HG02642 (cell line): ENCODE data around the gene NSUN4.
"Not testable (repeated sequence)": the region's sequence is repeated elsewhere in the genome, so short reads cannot be mapped to it uniquely, and the experiment has no call there.

Experiments used
- ATAC-seq: cut with Tn5 transposase; IDR thresholded peaks from one replicate; pipeline ENCODE4 v1.9.1; 2021; ENCODE audit warnings: mild to moderate bottlenecking; ENCODE audit not compliant: unreplicated experiment, poor library complexity

NSUN4 gene

GRCh38 chr1:46364612-46365011, 24.0 kb downstream of the NSUN4 start:
- ATAC-seq, result no peak

- not testable (repeated sequence) for ATAC-seq
These were observed 25.2 kb downstream of the NSUN4 start for GRCh38 chr1:46365796-46366195.

- no peak for ATAC-seq
These were observed 26.5 kb downstream of the NSUN4 start for GRCh38 chr1:46367072-46367471.

- ATAC-seq, result not testable (repeated sequence)
These were observed 27.1 kb downstream of the NSUN4 start for GRCh38 chr1:46367701-46368100.

GRCh38 chr1:46368791-46369190, 28.2 kb downstream of the NSUN4 start:
- no peak for ATAC-seq

GRCh38 chr1:46369542-46370213, 29.1 kb downstream of the NSUN4 start:
- no peak for ATAC-seq

GRCh38 chr1:46370214-46370633, 29.6 kb downstream of the NSUN4 start:
- no peak for ATAC-seq

GRCh38 chr1:46372431-46372830, 31.8 kb downstream of the NSUN4 start:
- no peak for ATAC-seq

GRCh38 chr1:46379996-46380395, 39.4 kb downstream of the NSUN4 start:
- no peak for ATAC-seq

- no peak for ATAC-seq
These were observed 39.9 kb downstream of the NSUN4 start for GRCh38 chr1:46380508-46380907.

GRCh38 chr1:46393510-46393909, 52.9 kb downstream of the NSUN4 start:
- ATAC-seq, result no peak

GRCh38 chr1:46394108-46394871, 53.7 kb downstream of the NSUN4 start, which contains the start of gene FAAH:
TSS of gene FAAH (plus strand) at chr1:46394317. CDS start at chr1:46394349, 32 bp downstream.
- ATAC-seq, result no peak

GRCh38 chr1:46394872-46395465, 54.4 kb downstream of the NSUN4 start:
- no peak for ATAC-seq

GRCh38 chr1:46396441-46397398, 56.1 kb downstream of the NSUN4 start:
- no peak for ATAC-seq

GRCh38 chr1:46399307-46399706, 58.7 kb downstream of the NSUN4 start:
- ATAC-seq, result no peak

GRCh38 chr1:46400421-46400820, 59.8 kb downstream of the NSUN4 start:
- ATAC-seq, result no peak

- no peak for ATAC-seq
These were observed 60.7 kb downstream of the NSUN4 start for GRCh38 chr1:46401154-46401913.

- no peak for ATAC-seq
These were observed 61.5 kb downstream of the NSUN4 start for GRCh38 chr1:46401964-46402626.

- no peak for ATAC-seq
These were observed 63.3 kb downstream of the NSUN4 start for GRCh38 chr1:46403916-46404315.
